Chondrocyte (in vitro differentiated cells): ENCODE results near the gene THSD4. TPM values are rescaled to one million over a fixed set of nuclear protein-coding genes. Genes with fewer than 3 reads are reported as not detected.

ENCODE experiments used
- DNase-seq: peaks from one replicate; pipeline ENCODE4 v3.0.0; 2021; ENCODE audit warnings: mixed read lengths, low spot score
- H3K27ac Mint-ChIP-seq: one replicate; pipeline ENCODE4 v1.8.0; 2021; ENCODE audit warnings: mild to moderate bottlenecking, moderate library complexity, mixed read lengths; ENCODE audit not compliant: unreplicated experiment
- H3K27me3 Mint-ChIP-seq: 2 replicates; pipeline ENCODE4 v1.8.0; 2021; ENCODE audit warnings: low read depth, mixed read lengths
- H3K36me3 Mint-ChIP-seq: 2 replicates; pipeline ENCODE4 v1.8.0; 2021; ENCODE audit warnings: low read depth, mixed read lengths
- H3K4me1 Mint-ChIP-seq: 2 replicates; pipeline ENCODE4 v1.8.0; 2021; ENCODE audit warnings: low read depth, mild to moderate bottlenecking, mixed read lengths
- H3K4me3 Mint-ChIP-seq: one replicate; pipeline ENCODE4 v1.8.0; 2021; ENCODE audit warnings: mild to moderate bottlenecking, moderate library complexity, mixed read lengths; ENCODE audit not compliant: unreplicated experiment
- H3K9me3 Mint-ChIP-seq: 2 replicates; pipeline ENCODE4 v1.8.0; 2021; ENCODE audit warnings: low read depth, mixed read lengths
- total RNA-seq: library from RNA; stranded (reverse); gene quantifications from 3 replicates; pipeline ENCODE4 v1.2.1, GENCODE V29; 2021
- TF ChIP-seq, protein P1 (sequence below): fragments of 200-600 bp; sonication (generic); IDR thresholded peaks from 2 replicates; pipeline ENCODE4 v1.5.0; 2021; ENCODE audit warnings: antibody characterized with exemption, mild to moderate bottlenecking, moderate library complexity

Gene THSD4
- total RNA-seq, 1 donor from 2014 or later: 3.4 TPM

DNA sequence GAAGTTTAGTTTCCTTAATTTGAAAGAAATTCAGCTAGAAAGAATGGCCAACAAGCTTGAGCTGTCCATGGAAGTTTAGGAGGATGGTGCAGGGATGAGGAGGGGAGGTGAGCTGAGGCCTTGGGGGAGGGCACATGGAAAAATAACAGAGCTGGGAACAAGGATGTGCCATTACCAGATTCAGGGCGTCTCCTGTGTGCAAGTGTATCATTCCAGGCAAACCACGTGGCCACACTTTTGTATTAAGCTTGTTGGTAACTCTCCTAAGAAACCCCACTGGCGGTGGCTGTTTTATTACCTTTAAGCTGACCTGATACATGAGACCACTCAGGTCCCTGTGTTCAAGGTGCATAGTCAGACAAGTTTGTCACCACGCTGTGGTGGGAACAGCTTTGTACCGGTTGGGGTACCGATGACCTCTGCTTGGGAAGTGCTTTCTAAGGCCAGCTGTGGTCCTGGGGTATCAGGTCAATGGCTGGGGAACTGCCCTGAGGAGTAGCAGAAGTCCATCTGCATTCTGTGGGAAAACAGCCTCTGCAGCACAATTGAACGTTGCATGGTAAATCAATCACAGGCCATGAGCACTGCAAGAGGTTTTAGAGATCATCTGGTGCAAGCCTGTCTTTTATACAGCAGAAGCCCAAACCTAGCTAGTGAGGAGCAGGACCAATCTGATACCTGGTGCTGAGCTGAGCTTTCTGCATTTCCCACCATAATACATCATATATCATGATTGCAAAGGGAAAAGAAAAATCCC, 235.5 kb downstream of the THSD4 start:
- H3K27ac Mint-ChIP-seq: no peak overlapping the region
- no peaks in the 10 kb centered on the region for H3K9me3 Mint-ChIP-seq
- no peak overlapping the region for H3K4me3 Mint-ChIP-seq
- no peaks in the 10 kb centered on the region for H3K27me3 Mint-ChIP-seq
- TF ChIP-seq, protein P1, sequence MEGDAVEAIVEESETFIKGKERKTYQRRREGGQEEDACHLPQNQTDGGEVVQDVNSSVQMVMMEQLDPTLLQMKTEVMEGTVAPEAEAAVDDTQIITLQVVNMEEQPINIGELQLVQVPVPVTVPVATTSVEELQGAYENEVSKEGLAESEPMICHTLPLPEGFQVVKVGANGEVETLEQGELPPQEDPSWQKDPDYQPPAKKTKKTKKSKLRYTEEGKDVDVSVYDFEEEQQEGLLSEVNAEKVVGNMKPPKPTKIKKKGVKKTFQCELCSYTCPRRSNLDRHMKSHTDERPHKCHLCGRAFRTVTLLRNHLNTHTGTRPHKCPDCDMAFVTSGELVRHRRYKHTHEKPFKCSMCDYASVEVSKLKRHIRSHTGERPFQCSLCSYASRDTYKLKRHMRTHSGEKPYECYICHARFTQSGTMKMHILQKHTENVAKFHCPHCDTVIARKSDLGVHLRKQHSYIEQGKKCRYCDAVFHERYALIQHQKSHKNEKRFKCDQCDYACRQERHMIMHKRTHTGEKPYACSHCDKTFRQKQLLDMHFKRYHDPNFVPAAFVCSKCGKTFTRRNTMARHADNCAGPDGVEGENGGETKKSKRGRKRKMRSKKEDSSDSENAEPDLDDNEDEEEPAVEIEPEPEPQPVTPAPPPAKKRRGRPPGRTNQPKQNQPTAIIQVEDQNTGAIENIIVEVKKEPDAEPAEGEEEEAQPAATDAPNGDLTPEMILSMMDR: no peak
- no peak for DNase-seq
- no peaks in the 10 kb centered on the region for H3K36me3 Mint-ChIP-seq
- no peaks in the 10 kb centered on the region for H3K4me1 Mint-ChIP-seq

DNA sequence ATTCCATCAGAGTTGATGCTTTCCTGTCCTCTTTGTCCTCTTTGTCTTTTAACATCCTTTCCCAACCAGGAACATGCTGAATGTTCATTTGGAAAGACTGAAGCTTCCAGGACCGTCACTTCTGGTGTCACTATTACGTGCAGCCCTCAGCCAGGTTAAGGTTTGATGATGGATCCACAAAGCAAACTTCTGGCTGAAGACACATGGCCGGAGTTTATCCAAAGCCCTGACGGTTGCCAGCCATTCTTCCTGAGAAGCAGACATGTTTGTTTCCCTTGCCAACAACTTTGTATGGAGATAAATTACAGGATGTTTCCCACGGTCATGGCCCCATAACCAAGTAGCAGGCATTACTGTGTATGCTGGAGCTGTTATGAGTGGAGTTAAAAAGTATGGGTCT, 236.9 kb downstream of the THSD4 start:
- H3K36me3 Mint-ChIP-seq: no peaks in the 10 kb centered on the region
- no peak overlapping the region for H3K27ac Mint-ChIP-seq
- H3K4me3 Mint-ChIP-seq: no peak overlapping the region
- no peaks in the 10 kb centered on the region for H3K4me1 Mint-ChIP-seq
- TF ChIP-seq, protein P1: no peak
- no peaks in the 10 kb centered on the region for H3K27me3 Mint-ChIP-seq
- no peak for DNase-seq
- H3K9me3 Mint-ChIP-seq: no peaks in the 10 kb centered on the region

DNA sequence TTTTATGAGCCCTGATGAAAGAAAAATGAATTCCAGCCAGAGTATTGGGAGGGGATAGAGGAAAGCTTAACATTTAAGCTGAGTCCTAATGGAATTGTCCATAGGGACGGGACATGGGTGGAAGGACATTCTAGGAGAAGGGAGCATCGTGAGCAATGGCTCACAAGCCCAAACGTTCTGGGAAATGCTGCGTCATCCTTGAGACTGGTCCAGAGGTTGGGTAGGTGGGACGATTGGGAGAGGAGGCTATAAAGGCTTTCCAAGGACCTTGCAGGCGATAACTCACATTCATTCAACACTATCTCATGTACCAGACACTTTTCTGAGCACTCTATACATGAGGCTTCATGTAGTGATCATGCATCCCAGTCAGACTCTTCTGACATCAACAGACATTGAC, 237.5 kb downstream of the THSD4 start:
- no peak for DNase-seq
- H3K9me3 Mint-ChIP-seq: no peaks in the 10 kb centered on the region
- H3K4me1 Mint-ChIP-seq: no peaks in the 10 kb centered on the region
- H3K27ac Mint-ChIP-seq: no peak overlapping the region
- TF ChIP-seq, protein P1: no peak
- no peaks in the 10 kb centered on the region for H3K36me3 Mint-ChIP-seq
- no peak overlapping the region for H3K4me3 Mint-ChIP-seq
- H3K27me3 Mint-ChIP-seq: no peaks in the 10 kb centered on the region

DNA sequence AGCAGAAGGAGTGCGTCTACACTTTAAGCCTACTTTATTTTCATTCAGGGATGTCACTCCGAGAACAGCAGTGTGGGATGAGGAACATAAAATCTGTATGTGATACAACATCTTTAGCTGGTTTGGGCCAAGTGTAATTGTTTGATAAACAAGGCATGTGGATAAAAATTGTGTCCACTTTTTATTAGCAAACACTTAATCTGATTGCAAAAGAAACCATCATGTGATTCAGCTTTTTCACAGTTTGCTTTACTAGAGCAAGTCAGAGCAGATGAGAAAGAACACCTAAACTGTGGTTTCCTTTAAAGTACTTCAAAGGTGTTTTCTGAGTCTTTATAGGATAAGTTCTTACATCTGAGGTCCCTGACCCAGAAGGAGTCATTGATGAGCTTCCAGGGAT, 237.9 kb downstream of the THSD4 start:
- no peak overlapping the region for H3K4me3 Mint-ChIP-seq
- no peaks in the 10 kb centered on the region for H3K27me3 Mint-ChIP-seq
- no peaks in the 10 kb centered on the region for H3K4me1 Mint-ChIP-seq
- H3K27ac Mint-ChIP-seq: no peak overlapping the region
- TF ChIP-seq, protein P1: no peak
- no peaks in the 10 kb centered on the region for H3K36me3 Mint-ChIP-seq
- DNase-seq: no peak
- H3K9me3 Mint-ChIP-seq: no peaks in the 10 kb centered on the region

DNA sequence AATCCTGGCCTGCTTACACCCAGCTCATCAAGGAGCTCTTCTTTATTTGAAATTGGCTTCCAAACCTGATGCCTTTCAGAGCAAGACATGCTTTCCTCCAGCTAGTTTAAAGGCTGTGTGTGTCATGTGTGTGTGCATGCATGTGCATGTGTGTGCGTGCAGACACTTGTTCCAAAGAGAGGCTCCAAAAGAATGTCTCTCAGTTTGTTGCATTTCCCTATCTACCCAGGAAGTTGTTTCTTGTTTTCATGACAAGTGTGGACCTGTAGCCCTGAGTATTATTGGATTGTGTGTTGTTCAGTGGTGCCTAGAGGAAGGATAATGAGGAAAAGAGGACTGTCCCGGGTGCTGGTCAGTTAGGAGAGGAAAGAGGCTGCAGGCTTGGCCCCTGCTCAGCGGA, 240.0 kb downstream of the THSD4 start:
- H3K4me3 Mint-ChIP-seq: no peak overlapping the region
- no peaks in the 10 kb centered on the region for H3K4me1 Mint-ChIP-seq
- no peaks in the 10 kb centered on the region for H3K36me3 Mint-ChIP-seq
- H3K9me3 Mint-ChIP-seq: no peaks in the 10 kb centered on the region
- no peaks in the 10 kb centered on the region for H3K27me3 Mint-ChIP-seq
- TF ChIP-seq, protein P1: no peak
- DNase-seq: no peak
- no peak overlapping the region for H3K27ac Mint-ChIP-seq
